B cell (primary cell): ENCODE results near the gene LRP4. TPM values are rescaled to one million over a fixed set of nuclear protein-coding genes. Genes with fewer than 3 reads are reported as not detected.

Source experiments
- ATAC-seq: fragments of 200-7000 bp; cut with Tn5 transposase; one replicate; pipeline ENCODE4 v1.10.0; 2021; ENCODE audit warnings: low read depth, mild to moderate bottlenecking, moderate number of reproducible peaks, moderate library complexity
- CTCF ChIA-PET: fragments of 350-600 bp; sonication (Branson Sonifier 250); formaldehyde crosslinking; loops from one replicate; lab custom pipeline; 2021; ENCODE audit warnings: antibody characterized with exemption, inconsistent platforms; lab: Charles Lee
- POLR2A ChIA-PET: fragments of 350-600 bp; sonication (Branson Sonifier 250); formaldehyde crosslinking; loops from one replicate; lab custom pipeline; 2021; ENCODE audit warnings: antibody characterized with exemption; lab: Charles Lee
- DNase-seq: peaks from one replicate; pipeline ENCODE4 v3.0.0; 2013
- H2AFZ ChIP-seq: 2 replicates; pipeline ENCODE4 v1.6.1; 2012; ENCODE audit warnings: mild to moderate bottlenecking, low read depth, low read length; ENCODE audit not compliant: insufficient read depth, poor library complexity, severe bottlenecking
- H3K27ac ChIP-seq, 2 donors: 1 replicate in 1 of 2; 2 replicates in 1 of 2; pipeline ENCODE4 v1.5.1; 2012 to 2013; ENCODE audit warnings: low read length in 2 of 2, mild to moderate bottlenecking in 2 of 2, moderate library complexity in 1 of 2
- H3K27me3 ChIP-seq, 4 experiments: fragments of 200-600 bp in 1 of 4; sonication (generic) in 1 of 4; replicated peaks in 1 of 4; 1 replicate in 2 of 4; 2 replicates in 2 of 4; pipeline versions ENCODE4 v1.6.1 to v1.7.0; 2013 to 2016; ENCODE audit warnings: low read length in 3 of 4, mild to moderate bottlenecking in 2 of 4, mixed read lengths in 1 of 4, moderate library complexity in 1 of 4; ENCODE audit not compliant: insufficient read depth in 4 of 4, control insufficient read depth in 3 of 4; ENCODE audit errors: control extremely low read depth in 1 of 4
- H3K36me3 ChIP-seq, 2 experiments: replicated peaks in 1 of 2; 1 replicate in 1 of 2; 2 replicates in 1 of 2; pipeline versions ENCODE4 v1.6.1 to v1.7.1; 2013; ENCODE audit warnings: low read length in 1 of 2; ENCODE audit not compliant: insufficient read depth in 2 of 2, control insufficient read depth in 1 of 2; ENCODE audit errors: control extremely low read depth in 1 of 2, extremely low read depth in 1 of 2
- H3K4me1 ChIP-seq, 2 donors: fragments of 200-600 bp in 1 of 2; sonication (generic) in 1 of 2; 1 replicate in 1 of 2; 2 replicates in 1 of 2; pipeline versions ENCODE4 v1.5.1 to v1.6.1; 2013 to 2017; ENCODE audit warnings: low read length in 2 of 2; ENCODE audit not compliant: control insufficient read depth in 2 of 2, insufficient read depth in 2 of 2
- H3K4me2 ChIP-seq: replicated peaks from 2 replicates; pipeline ENCODE3; 2012; ENCODE audit warnings: mild to moderate bottlenecking, low read depth, low read length; ENCODE audit not compliant: poor library complexity, severe bottlenecking
- H3K4me3 ChIP-seq, 5 experiments: fragments of 200-600 bp in 1 of 5; sonication (generic) in 1 of 5; 1 replicate in 3 of 5; 2 replicates in 2 of 5; pipeline versions ENCODE4 v1.5.1 to v1.7.0; 2011 to 2016; ENCODE audit warnings: low read length in 4 of 5, mild to moderate bottlenecking in 4 of 5, low read depth in 2 of 5, control low read depth in 1 of 5, moderate library complexity in 1 of 5; ENCODE audit not compliant: insufficient read depth in 1 of 5; ENCODE audit errors: control extremely low read depth in 1 of 5, extremely low read depth in 1 of 5
- H3K79me2 ChIP-seq: fragments of 200-600 bp; sonication (generic); one replicate; pipeline ENCODE4 v1.6.0; 2016; ENCODE audit warnings: low read length; ENCODE audit not compliant: control insufficient read depth, insufficient read depth
- H3K9ac ChIP-seq: fragments of 200-600 bp; sonication (generic); 2 replicates; pipeline ENCODE4 v1.6.1; 2017; ENCODE audit warnings: mild to moderate bottlenecking, low read length, moderate library complexity
- H3K9me3 ChIP-seq, 3 donors: one replicate each; pipeline versions ENCODE4 v1.6.1 to v1.7.1; 2013; ENCODE audit warnings: low read length in 2 of 3; ENCODE audit not compliant: control insufficient read depth in 2 of 3, insufficient read depth in 1 of 3; ENCODE audit errors: control extremely low read depth in 1 of 3
- H4K20me1 ChIP-seq: 2 replicates; pipeline ENCODE4 v1.6.0; 2012; ENCODE audit warnings: mild to moderate bottlenecking, low read length; ENCODE audit not compliant: insufficient read depth, control insufficient read depth, poor library complexity, severe bottlenecking
- H3K27ac Mint-ChIP-seq: one replicate; pipeline ENCODE4 v1.8.0; 2021; ENCODE audit warnings: mixed read lengths
- H3K27me3 Mint-ChIP-seq: one replicate; pipeline ENCODE4 v1.8.0; 2021; ENCODE audit warnings: mixed read lengths
- H3K4me1 Mint-ChIP-seq: one replicate; pipeline ENCODE4 v1.8.0; 2021; ENCODE audit warnings: mixed read lengths
- H3K4me3 Mint-ChIP-seq: one replicate; pipeline ENCODE4 v1.8.0; 2021; ENCODE audit warnings: mixed read lengths
- H3K9me3 Mint-ChIP-seq: one replicate; pipeline ENCODE4 v1.8.0; 2022; ENCODE audit warnings: mixed read lengths; ENCODE audit not compliant: insufficient read depth
- EZH2 ChIP-seq: IDR thresholded peaks from 2 replicates; pipeline ENCODE4 v1.6.1; 2012; ENCODE audit warnings: borderline replicate concordance, low read depth, mild to moderate bottlenecking, moderate library complexity, low read length; ENCODE audit not compliant: insufficient read depth, poor library complexity, severe bottlenecking
- WGBS: methylation state at CpG from one replicate; pipeline ENCODE4 v1.1.5; 2013; ENCODE audit warnings: missing lambda C conversion rate; ENCODE audit not compliant: insufficient coverage; 5-methylcytosine and 5-hydroxymethylcytosine counted together
- intact Hi-C: fragments of 100-400 bp; cut with micrococcal nuclease; formaldehyde crosslinking; loops from one replicate; pipeline ENCODE4 v1.10.0; 2022
- polyA plus RNA-seq: library from polyadenylated mRNA; depleted of rRNA; stranded (reverse); fragments of >200 nt; gene quantifications from 2 replicates; pipeline ENCODE4 v1.2.3, GENCODE V29; 2012
- total RNA-seq, 2 donors: library from RNA; stranded (reverse); fragments of 120-200 nt in 1 of 2; gene quantifications; 1 replicate in 1 of 2; 2 replicates in 1 of 2; pipeline versions ENCODE4 v1.2.3 to v1.2.4, GENCODE V29; 2013 to 2022
- TF ChIP-seq, protein P1 (sequence below): fragments of 200-600 bp; IDR thresholded peaks from one replicate; pipeline ENCODE4 v1.8.0; 2022; ENCODE audit warnings: antibody characterized with exemption, mild to moderate bottlenecking

The LRP4 gene
- total and polyA plus RNA-seq, 2 donors (not counting 1 experiment from before 2014, with no cell fraction given), result not detected

DNA sequence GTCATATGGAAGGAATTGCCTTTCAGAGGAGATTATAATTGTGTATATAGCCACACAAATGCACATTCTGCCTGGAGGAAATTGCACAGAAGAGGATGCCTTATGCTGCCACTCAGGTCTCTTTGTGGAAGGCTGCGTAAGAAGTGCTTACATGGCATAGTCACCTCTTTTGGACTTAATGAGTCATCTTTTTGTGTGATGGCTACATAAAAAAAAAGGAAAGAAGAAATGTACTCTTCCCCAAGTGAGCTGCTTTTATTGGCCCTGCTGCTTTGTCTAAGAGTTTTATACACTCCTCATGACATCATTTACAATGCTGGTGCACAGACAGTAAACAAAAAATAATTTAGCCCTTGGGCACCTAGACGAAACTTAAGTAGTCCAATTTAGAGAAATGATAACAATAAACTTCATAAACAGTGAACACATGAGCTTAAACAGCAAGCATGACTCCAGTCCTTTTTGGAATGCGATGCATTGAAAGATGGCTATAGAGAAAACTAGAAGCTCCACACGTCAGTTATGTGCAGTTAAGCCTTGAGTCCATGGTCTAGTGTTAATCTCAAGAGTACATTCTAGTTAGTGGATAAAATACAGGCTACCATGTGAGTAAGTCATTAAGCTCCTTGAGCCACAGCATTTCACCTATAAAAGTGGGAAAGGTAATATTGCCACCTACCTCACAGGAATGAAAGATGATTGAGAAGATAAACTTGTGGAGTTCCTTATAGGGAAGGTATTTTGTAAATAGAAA lies 30.2 kb upstream of the LRP4 start:
- Histone ChIP-seq H3K4me2 (no peak overlapping the region), H3K27ac (no peak overlapping the region), H2AFZ (no peak overlapping the region), H3K36me3 (peaks cover 0 to 2% of the 10 kb centered on the region in 2 experiments), H3K4me3 (no peak overlapping the region), H3K27me3 (no peaks in the 10 kb centered on the region), H3K9ac (no peak overlapping the region), H3K9me3 (no peaks in the 10 kb centered on the region), H4K20me1 (no peaks in the 10 kb centered on the region), H3K79me2 (no peaks in the 10 kb centered on the region), H3K4me1 (no peaks in the 10 kb centered on the region)
- H3K9me3 Mint-ChIP-seq, result no peaks in the 10 kb centered on the region
- H3K4me1 Mint-ChIP-seq, result peaks cover 2% of the 10 kb centered on the region
- DNase-seq, result peak; percentile 8
- TF ChIP-seq, protein P1, sequence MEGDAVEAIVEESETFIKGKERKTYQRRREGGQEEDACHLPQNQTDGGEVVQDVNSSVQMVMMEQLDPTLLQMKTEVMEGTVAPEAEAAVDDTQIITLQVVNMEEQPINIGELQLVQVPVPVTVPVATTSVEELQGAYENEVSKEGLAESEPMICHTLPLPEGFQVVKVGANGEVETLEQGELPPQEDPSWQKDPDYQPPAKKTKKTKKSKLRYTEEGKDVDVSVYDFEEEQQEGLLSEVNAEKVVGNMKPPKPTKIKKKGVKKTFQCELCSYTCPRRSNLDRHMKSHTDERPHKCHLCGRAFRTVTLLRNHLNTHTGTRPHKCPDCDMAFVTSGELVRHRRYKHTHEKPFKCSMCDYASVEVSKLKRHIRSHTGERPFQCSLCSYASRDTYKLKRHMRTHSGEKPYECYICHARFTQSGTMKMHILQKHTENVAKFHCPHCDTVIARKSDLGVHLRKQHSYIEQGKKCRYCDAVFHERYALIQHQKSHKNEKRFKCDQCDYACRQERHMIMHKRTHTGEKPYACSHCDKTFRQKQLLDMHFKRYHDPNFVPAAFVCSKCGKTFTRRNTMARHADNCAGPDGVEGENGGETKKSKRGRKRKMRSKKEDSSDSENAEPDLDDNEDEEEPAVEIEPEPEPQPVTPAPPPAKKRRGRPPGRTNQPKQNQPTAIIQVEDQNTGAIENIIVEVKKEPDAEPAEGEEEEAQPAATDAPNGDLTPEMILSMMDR, result no peak
- TF ChIP-seq EZH2, result no peak
- 100% methylated on average over 2 of the region's 4 CpGs for WGBS
- ChIA-PET POLR2A (no interaction called here), CTCF (no interaction called here)
- H3K4me3 Mint-ChIP-seq, result no peak overlapping the region
- H3K27me3 Mint-ChIP-seq, result no peaks in the 10 kb centered on the region
- intact Hi-C loops, result no loop called here
- ATAC-seq, result no peak
- no peak overlapping the region for H3K27ac Mint-ChIP-seq

DNA sequence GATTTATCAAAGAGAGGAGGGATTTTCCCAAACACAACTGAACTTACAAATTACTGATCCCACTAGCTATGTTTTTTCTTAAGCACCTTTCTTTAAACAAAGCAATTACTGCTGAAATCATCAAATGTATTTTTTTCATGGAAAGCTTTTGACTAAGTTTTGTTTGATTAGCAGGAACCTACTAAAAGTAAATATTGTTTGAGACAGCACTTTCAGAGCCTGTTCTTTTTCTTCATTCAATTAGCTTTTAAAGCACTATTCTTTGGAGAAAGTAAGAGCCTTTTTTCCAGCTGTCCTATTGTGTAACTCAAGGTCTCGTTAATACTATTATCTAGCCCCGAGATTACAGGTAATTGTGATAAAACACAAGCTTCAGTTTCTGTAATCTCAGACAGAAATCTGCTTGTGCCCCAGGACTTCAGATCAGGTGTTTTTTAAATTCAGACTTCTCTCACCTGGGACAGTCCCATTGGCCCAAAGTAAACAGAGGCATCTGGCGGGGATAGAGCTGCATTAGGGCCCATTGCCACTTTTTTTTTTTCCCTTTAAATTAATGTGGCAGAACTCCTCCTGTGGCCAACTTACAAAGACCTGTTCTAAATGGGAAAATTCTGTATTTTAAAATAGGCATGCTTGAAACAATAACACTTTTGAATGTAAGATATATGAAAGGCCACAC lies 29.2 kb upstream of the LRP4 start:
- DNase-seq (no peak), ATAC-seq (no peak)
- ChIA-PET POLR2A (no interaction called here), CTCF (no interaction called here)
- H3K27me3 ChIP-seq, result no peaks in the 10 kb centered on the region
- no peaks in the 10 kb centered on the region for H3K79me2 ChIP-seq
- no peaks in the 10 kb centered on the region for H3K9me3 ChIP-seq
- TF ChIP-seq EZH2, result no peak
- TF ChIP-seq, protein P1, result no peak
- no peaks in the 10 kb centered on the region for H3K4me1 ChIP-seq
- H3K4me3 Mint-ChIP-seq, result no peak overlapping the region
- no peak overlapping the region for H2AFZ ChIP-seq
- H3K4me2 ChIP-seq, result no peak overlapping the region
- 100% methylated on average over 3 of the region's 3 CpGs for WGBS
- peaks cover 0 to 2% of the 10 kb centered on the region in 2 experiments for H3K36me3 ChIP-seq
- H3K27ac Mint-ChIP-seq, result no peak overlapping the region
- H3K9me3 Mint-ChIP-seq, result no peaks in the 10 kb centered on the region
- no peak overlapping the region for H3K9ac ChIP-seq
- no peaks in the 10 kb centered on the region for H4K20me1 ChIP-seq
- peaks cover 3% of the 10 kb centered on the region for H3K4me1 Mint-ChIP-seq
- no peaks in the 10 kb centered on the region for H3K27me3 Mint-ChIP-seq
- no peak overlapping the region for H3K27ac ChIP-seq
- no peak overlapping the region for H3K4me3 ChIP-seq
- intact Hi-C loops, result no loop called here
